Gastroesophageal sphincter (tissue), 3 donors: Measurements from ENCODE around the gene GNG2.

Source experiments
- EP300 ChIP-seq: sonication (generic); formaldehyde crosslinking; IDR thresholded peaks from one replicate; pipeline ENCODE4 v1.6.1; 2017; ENCODE audit warnings: antibody characterized with exemption, mild to moderate bottlenecking
- TF ChIP-seq, protein P1 (sequence below), 4 experiments: fragments of 200-600 bp in 2 of 4; fragments of 450-650 bp in 2 of 4; sonication (generic) in 1 of 4; IDR thresholded peaks; one replicate each; pipeline ENCODE4 v1.5.1; 2017 to 2019; ENCODE audit warnings: antibody characterized with exemption in 4 of 4, mild to moderate bottlenecking in 2 of 4, moderate library complexity in 2 of 4

DNA sequence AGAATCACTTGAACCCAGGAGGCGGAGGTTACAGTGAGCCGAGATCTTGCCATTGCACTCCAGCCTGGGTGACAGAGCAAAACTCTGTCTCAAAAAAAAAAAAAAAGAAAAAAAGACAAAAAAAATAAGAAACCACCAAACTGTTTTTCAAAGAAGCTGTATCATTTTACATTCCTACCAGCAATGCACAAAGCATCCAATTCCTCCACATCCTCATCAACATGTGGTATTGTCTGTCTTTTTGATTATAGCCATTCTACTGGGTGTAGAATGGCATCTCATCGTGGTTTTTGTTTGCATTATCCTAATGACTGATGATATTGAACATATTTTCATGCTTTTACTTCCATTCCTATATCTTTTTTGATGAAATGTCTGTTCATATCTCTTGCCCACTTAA lies 36.2 kb upstream of the GNG2 start:
- no peak for TF ChIP-seq EP300
- TF ChIP-seq, protein P1, sequence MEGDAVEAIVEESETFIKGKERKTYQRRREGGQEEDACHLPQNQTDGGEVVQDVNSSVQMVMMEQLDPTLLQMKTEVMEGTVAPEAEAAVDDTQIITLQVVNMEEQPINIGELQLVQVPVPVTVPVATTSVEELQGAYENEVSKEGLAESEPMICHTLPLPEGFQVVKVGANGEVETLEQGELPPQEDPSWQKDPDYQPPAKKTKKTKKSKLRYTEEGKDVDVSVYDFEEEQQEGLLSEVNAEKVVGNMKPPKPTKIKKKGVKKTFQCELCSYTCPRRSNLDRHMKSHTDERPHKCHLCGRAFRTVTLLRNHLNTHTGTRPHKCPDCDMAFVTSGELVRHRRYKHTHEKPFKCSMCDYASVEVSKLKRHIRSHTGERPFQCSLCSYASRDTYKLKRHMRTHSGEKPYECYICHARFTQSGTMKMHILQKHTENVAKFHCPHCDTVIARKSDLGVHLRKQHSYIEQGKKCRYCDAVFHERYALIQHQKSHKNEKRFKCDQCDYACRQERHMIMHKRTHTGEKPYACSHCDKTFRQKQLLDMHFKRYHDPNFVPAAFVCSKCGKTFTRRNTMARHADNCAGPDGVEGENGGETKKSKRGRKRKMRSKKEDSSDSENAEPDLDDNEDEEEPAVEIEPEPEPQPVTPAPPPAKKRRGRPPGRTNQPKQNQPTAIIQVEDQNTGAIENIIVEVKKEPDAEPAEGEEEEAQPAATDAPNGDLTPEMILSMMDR (IDR thresholded peaks at IDR 0.05) = no peak
